Measurements from ENCODE around the gene LHFPL3. TPM values are rescaled to one million over a fixed set of nuclear protein-coding genes. Genes with fewer than 3 reads are reported as not detected.

LHFPL3 gene
- total and polyA plus RNA-seq, 2 experiments from 2014 or later, result 0.24 TPM; not detected in 1

- Histone ChIP-seq H3F3A (replicated peaks; ENCODE audit: low read depth) (no peaks in the 10 kb centered on the region), H3K27ac (ENCODE audit: low read depth) (no peak overlapping the region), H3K4me3 (no peak overlapping the region), H3K36me3 (ENCODE audit: insufficient read depth) (peaks cover 4% of the 10 kb centered on the region; the same call in 1 of the 2 replicates), H3K79me2 (replicated peaks; ENCODE audit: insufficient read depth) (no peaks in the 10 kb centered on the region), H3K9me2 (ENCODE audit: insufficient read depth) (no peaks in the 10 kb centered on the region), H3K4me1 (ENCODE audit: insufficient read depth) (no peaks in the 10 kb centered on the region), H3K4me2 (no peak overlapping the region), H4K20me1 (replicated peaks; ENCODE audit: insufficient read depth) (no peaks in the 10 kb centered on the region), H3K27me3 (ENCODE audit: insufficient read depth) (peaks cover 5% of the 10 kb centered on the region; the same call in 1 of the 2 replicates), H2AFZ (no peak overlapping the region)
- ATAC-seq, result peak; percentile 81
- Mint-ChIP-seq H3K4me3 (no peak overlapping the region), H3K27me3 (ENCODE audit: insufficient read depth, low read depth, poor library complexity) (no peaks in the 10 kb centered on the region), H3K9me3 (peaks cover 45% of the 10 kb centered on the region), H3K36me3 (ENCODE audit: low read depth) (peaks cover 14% of the 10 kb centered on the region; the same call in 2 of the 3 replicates), H3K4me1 (no peaks in the 10 kb centered on the region; the same call in 2 of the 3 replicates), H3K27ac (no peak overlapping the region)
- peak; percentile 74 for DNase-seq (ENCODE audit: low spot score)
- TF ChIP-seq CTCF (conservative IDR thresholded peaks at IDR 0.05; ENCODE audit: low read depth in 2 of 2) (peak; percentile 63 to 69), JUNB (IDR thresholded peaks at IDR 0.05; ENCODE audit: unreplicated experiment) (no peak)
Observed at GRCh38 chr7:104862719-104863118, 534.3 kb downstream of the LHFPL3 start.

GRCh38 chr7:104873401-104873800, 545.0 kb downstream of the LHFPL3 start:
- ATAC-seq, result no peak
- Histone ChIP-seq H4K20me1 (replicated peaks; ENCODE audit: insufficient read depth) (no peaks in the 10 kb centered on the region), H3K4me2 (no peak overlapping the region)
- TF ChIP-seq ZNF114 (CRISPR knock-in tag; IDR thresholded peaks at IDR 0.05) (no peak), JUNB (IDR thresholded peaks at IDR 0.05; ENCODE audit: unreplicated experiment) (no peak), POLR2AphosphoS5 (IDR thresholded peaks at IDR 0.05; ENCODE audit: low read depth) (no peak), ZNF462 (CRISPR knock-in tag; IDR thresholded peaks at IDR 0.05) (no peak), CTCF (conservative IDR thresholded peaks at IDR 0.05; ENCODE audit: low read depth in 2 of 2) (no peak), EZH2 (IDR thresholded peaks at IDR 0.05; ENCODE audit: low read depth, unreplicated experiment) (no peak)
- TF ChIP-seq, protein P1, sequence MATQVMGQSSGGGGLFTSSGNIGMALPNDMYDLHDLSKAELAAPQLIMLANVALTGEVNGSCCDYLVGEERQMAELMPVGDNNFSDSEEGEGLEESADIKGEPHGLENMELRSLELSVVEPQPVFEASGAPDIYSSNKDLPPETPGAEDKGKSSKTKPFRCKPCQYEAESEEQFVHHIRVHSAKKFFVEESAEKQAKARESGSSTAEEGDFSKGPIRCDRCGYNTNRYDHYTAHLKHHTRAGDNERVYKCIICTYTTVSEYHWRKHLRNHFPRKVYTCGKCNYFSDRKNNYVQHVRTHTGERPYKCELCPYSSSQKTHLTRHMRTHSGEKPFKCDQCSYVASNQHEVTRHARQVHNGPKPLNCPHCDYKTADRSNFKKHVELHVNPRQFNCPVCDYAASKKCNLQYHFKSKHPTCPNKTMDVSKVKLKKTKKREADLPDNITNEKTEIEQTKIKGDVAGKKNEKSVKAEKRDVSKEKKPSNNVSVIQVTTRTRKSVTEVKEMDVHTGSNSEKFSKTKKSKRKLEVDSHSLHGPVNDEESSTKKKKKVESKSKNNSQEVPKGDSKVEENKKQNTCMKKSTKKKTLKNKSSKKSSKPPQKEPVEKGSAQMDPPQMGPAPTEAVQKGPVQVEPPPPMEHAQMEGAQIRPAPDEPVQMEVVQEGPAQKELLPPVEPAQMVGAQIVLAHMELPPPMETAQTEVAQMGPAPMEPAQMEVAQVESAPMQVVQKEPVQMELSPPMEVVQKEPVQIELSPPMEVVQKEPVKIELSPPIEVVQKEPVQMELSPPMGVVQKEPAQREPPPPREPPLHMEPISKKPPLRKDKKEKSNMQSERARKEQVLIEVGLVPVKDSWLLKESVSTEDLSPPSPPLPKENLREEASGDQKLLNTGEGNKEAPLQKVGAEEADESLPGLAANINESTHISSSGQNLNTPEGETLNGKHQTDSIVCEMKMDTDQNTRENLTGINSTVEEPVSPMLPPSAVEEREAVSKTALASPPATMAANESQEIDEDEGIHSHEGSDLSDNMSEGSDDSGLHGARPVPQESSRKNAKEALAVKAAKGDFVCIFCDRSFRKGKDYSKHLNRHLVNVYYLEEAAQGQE (IDR thresholded peaks at IDR 0.05; ENCODE audit: unreplicated experiment), result no peak

More at GRCh38 chr7:104873401-104873800, 545.0 kb downstream of the LHFPL3 start:
- no peaks in the 10 kb centered on the region for H3K36me3 Mint-ChIP-seq (ENCODE audit: low read depth)
- Histone ChIP-seq H3K27me3 (ENCODE audit: insufficient read depth) (no peaks in the 10 kb centered on the region), H3F3A (replicated peaks; ENCODE audit: low read depth) (no peaks in the 10 kb centered on the region), H3K27ac (ENCODE audit: low read depth) (no peak overlapping the region), H3K4me1 (ENCODE audit: insufficient read depth) (no peaks in the 10 kb centered on the region), H3K79me2 (replicated peaks; ENCODE audit: insufficient read depth) (no peaks in the 10 kb centered on the region), H3K9me2 (ENCODE audit: insufficient read depth) (0 out of 2 replicates have a peak, but pooled peaks cover 5% of the 10 kb centered on the region), H3K36me3 (ENCODE audit: insufficient read depth) (no peaks in the 10 kb centered on the region), H2AFZ (no peak overlapping the region), H3K4me3 (no peak overlapping the region)
- H3K4me1 Mint-ChIP-seq, result no peaks in the 10 kb centered on the region
- no peak for DNase-seq (ENCODE audit: low spot score)
- no peak overlapping the region for H3K4me3 Mint-ChIP-seq
- H3K27me3 Mint-ChIP-seq (ENCODE audit: insufficient read depth, low read depth, poor library complexity), result no peaks in the 10 kb centered on the region
- H3K9me3 Mint-ChIP-seq, result no peaks in the 10 kb centered on the region
- H3K27ac Mint-ChIP-seq, result no peak overlapping the region
